ENCODE results near the gene HS3ST4.
"Not testable (repeated sequence)": the region's sequence is repeated elsewhere in the genome, so short reads cannot be mapped to it uniquely, and the experiment has no call there.

HS3ST4 gene

DNA sequence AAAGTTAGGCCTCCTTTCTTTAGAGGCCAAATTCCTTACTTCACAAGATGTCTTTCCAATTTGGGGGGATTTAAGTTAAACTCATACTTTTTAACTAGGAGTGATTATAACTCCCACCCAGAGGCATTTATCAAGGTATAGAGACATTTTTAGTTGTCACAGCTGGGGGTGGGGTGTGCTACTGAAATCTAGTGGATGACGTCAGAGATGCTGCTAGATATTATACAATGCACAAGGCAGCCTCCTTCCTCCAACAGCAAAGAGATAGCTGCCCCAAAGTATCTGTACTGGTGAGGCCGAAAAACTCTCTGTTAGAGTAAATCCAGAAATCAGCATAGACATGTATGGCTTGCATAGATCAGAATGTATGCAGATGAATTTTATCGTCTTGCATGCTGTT is 324.0 kb downstream of the HS3ST4 start:
- DNase-seq: no peak

- no peak for DNase-seq
Measured at GRCh38 chr16:26016989-26017388, 325.2 kb downstream of the HS3ST4 start.

GRCh38 chr16:26019381-26020242 is 327.9 kb downstream of the HS3ST4 start:
- no peak for DNase-seq

GRCh38 chr16:26026709-26027450 is 335.1 kb downstream of the HS3ST4 start:
- DNase-seq: no peak

DNA sequence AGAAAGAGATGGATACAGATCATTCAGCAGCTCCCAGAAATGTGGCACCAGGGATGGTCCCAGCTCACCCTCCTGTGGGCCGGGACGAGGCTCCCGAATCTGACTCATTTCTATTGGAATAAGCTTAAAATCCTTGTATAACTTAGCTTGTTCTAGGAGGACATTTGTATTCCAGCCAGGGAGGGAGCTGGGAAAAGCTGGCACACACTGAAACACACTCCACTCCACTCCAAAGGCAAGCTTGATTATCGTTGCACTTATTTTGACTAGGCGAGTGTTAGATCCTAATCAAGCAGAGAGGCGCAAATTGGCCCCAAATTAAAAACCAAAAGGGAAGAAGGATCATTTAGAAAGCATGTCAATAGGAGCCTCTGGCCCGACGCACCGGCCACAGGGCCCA is 339.5 kb downstream of the HS3ST4 start:
- no peak for DNase-seq

DNA sequence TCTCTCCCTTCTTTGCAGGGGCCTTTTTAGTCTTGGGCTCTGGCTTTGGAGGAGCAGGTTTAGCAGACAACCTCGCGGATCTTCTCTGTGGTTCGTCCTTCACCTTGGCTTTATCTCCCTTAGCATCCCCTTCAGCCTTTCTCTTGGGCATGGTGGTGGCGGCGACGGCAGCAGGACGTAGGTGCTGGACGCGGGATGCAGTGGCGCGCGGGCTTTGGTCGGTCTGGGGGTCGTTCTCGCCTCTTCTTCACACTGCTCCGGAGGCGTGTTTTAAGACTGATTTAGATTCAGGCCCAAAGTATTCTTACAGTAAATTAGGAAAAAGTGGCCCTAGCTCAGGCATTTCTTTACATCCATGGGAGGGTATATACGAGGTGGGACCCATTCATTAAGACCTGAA is 340.9 kb downstream of the HS3ST4 start:
- not testable (repeated sequence) for DNase-seq

- no peak for DNase-seq
Measured at GRCh38 chr16:26041952-26042668, 350.4 kb downstream of the HS3ST4 start.

- DNase-seq: no peak
Measured at GRCh38 chr16:26050472-26050871, 358.7 kb downstream of the HS3ST4 start.

GRCh38 chr16:26051063-26051462 is 359.3 kb downstream of the HS3ST4 start:
- no peak for DNase-seq

DNA sequence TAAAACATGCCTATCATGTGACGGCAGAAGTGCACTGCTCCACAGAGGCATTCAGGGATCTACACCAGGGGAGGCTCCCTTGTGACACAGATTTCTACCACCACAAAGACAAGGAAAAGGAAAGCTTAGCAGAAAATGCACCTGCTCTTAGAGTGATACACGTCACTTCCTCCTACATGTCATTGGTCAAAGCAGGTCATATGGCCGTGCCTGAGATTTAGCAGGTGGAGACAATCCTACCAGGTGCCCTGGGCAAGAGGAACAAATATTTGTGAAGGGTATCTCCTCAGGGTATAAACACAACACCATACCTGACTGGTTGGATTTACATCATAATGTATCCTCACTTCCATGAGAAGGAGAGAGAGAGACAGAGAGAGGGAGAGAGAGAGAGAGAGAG is 362.1 kb downstream of the HS3ST4 start:
- DNase-seq: no peak

DNA sequence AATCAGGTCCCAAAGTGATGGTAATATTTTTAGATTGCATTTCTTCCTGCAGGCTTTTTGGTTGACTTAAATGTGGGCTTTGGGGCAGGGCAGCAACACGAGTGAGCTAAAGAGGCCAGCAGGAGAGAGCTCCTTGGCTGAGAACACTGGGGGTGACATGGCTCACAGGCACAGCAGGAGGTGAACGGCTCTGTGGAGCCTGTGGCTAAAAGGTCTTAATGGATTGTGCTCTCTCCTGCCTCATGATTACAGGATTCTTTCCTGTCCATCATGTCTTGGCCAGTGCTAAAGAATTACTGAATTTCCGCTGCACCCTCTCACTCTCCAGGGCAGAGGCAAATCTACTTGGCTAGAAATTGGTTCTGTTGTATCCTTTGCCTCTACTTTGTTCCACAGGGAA is 366.6 kb downstream of the HS3ST4 start:
- DNase-seq: no peak

- no peak for DNase-seq
Measured at GRCh38 chr16:26070302-26071100, 378.7 kb downstream of the HS3ST4 start.

- no peak for DNase-seq
Measured at GRCh38 chr16:26071101-26071866, 379.5 kb downstream of the HS3ST4 start.

- DNase-seq: no peak
Measured at GRCh38 chr16:26078716-26079355, 387.1 kb downstream of the HS3ST4 start.

GRCh38 chr16:26087091-26087490 is 395.3 kb downstream of the HS3ST4 start:
- no peak for DNase-seq

- no peak for DNase-seq
Measured at GRCh38 chr16:26091511-26091910, 399.8 kb downstream of the HS3ST4 start.

DNA sequence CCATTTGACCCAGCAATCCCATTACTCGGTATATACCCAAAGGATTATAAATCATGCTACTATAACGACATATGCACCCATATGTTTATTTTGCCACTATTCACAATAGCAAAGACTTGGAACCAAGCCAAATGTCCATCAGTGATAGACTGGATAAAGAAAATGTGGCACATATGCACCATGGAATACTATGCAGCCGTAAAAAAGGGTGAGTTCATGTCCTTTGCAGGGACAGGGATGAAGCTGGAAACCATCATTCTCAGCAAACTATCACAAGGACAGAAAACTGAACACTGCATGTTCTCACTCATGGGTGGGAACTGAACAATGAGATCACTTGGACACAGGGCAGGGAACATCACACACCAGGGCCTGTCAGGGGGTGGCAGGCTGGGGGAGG is 406.4 kb downstream of the HS3ST4 start:
- DNase-seq: not testable (repeated sequence)

DNA sequence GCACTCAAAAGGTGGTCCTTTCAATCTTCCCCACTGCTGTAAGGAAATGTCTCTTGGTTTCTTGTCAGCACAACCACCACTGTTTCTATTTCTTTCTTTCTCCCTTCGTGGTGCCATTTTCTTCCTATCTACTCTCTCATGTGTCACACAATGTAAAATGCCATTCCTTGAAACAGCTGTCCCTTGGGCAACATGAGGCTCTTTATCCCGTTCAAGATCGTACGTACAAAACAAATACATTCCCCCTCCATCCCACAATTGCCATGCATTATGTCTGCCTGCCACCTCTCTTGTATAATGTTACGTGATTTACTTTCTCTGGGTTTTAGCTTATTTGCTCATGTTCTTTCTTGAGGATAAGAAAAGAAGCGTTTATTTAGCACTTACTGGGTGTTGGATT is 410.6 kb downstream of the HS3ST4 start:
- no peak for DNase-seq

DNA sequence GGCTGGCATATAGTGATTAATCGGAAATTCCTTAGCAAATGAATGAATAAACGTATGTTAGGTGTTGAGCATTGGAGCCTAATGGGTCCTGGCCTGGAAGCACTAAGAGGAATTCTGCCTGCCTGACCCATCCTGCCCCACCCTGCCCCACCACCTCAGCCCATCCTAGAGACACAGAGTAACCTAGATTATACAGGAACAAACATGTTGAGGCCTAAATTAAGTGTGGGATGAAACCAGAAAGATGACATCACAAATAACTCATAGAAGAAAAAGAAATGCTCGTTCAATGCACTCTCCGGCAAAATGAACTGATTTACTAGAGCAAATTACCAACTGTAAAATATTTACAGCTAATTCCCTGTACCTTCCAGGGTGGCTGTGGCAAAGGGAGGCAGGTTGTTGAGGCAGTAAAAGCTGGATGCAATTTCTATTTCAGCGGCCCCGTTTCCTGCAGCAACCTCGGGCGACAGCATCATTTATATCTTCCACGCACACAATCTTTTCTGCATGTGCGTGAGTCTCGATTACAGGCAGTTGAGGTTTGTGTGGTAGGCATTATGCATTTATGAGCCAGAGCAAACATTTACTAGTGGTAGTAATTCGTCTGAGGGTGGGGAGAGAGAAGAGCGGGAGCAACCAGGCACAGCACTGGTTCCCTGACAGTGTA is 417.2 kb downstream of the HS3ST4 start:
- no peak for DNase-seq

DNA sequence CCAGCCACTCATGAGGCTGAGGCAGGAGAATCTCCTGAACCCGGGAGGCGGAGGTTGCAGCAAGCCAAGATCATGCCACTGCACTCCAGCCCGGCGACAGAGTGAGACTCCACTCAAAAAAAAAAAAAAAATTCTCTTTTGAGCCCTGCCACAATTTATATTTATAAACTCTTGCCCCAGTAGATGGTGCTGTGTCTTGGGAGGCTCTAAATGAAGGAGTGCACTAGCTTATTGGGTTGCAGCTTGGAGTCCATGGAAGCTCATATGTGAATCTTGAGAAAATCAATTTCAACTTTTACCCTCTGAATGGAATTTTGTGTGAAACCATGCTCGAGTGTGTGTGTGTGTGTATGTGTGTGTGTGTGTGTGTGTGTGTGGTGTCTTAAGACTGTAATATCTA is 420.1 kb downstream of the HS3ST4 start:
- DNase-seq: no peak

DNA sequence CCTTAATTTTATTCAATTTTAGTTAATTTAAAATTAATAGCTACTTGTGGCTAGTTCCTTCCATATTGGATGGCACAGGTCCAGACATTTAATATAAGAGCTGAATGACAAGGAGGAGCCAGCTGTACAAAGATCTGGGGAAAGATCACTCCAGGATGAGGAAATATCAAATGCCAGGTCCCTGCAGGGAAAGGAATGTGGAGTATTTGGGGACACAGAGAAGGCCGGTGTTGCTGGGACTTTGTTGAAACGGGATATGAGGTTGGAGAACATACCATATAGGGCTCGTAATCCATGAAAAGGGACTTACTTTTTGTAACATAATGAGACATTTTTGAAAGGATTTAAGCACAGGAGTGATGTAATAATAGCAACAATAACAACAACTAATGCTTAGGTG is 426.8 kb downstream of the HS3ST4 start:
- no peak for DNase-seq

Data from bone marrow (tissue), 2 donors.